Memory B cell (primary cell): ENCODE measurements around the gene IQCF2.
"Not testable (repeated sequence)": the region's sequence is repeated elsewhere in the genome, so short reads cannot be mapped to it uniquely, and the experiment has no call there.

Experiments
- ATAC-seq: fragments of 150-1000 bp; cut with Tn5 transposase; 2 replicates; pipeline ENCODE4 v1.10.0; 2021; ENCODE audit warnings: low read depth, mild to moderate bottlenecking, moderate library complexity
- DNase-seq, 2 donors: peaks; one replicate each; pipeline ENCODE4 v3.0.0; 2022; ENCODE audit warnings: low spot score in 2 of 2
- H3K27ac Mint-ChIP-seq: one replicate; pipeline ENCODE4 v1.8.0; 2022; ENCODE audit warnings: mild to moderate bottlenecking, moderate library complexity, mixed read lengths
- H3K27me3 Mint-ChIP-seq: one replicate; pipeline ENCODE4 v1.8.0; 2022; ENCODE audit warnings: mixed read lengths
- H3K36me3 Mint-ChIP-seq: one replicate; pipeline ENCODE4 v1.8.0; 2022; ENCODE audit warnings: mild to moderate bottlenecking, mixed read lengths
- H3K4me1 Mint-ChIP-seq: one replicate; pipeline ENCODE4 v1.8.0; 2022; ENCODE audit warnings: mixed read lengths
- H3K4me3 Mint-ChIP-seq: one replicate; pipeline ENCODE4 v1.8.0; 2022; ENCODE audit warnings: mild to moderate bottlenecking, moderate library complexity, mixed read lengths
- H3K9me3 Mint-ChIP-seq: one replicate; pipeline ENCODE4 v1.8.0; 2022; ENCODE audit warnings: mixed read lengths

The IQCF2 gene

GRCh38 chr3:51894939-51895338, 33.5 kb downstream of the IQCF2 start:
- ATAC-seq (no peak), DNase-seq (no peak)
- Mint-ChIP-seq H3K4me1 (no peaks in the 10 kb centered on the region), H3K27me3 (peaks cover 27% of the 10 kb centered on the region), H3K36me3 (no peaks in the 10 kb centered on the region), H3K4me3 (no peak overlapping the region), H3K9me3 (no peaks in the 10 kb centered on the region), H3K27ac (no peak overlapping the region)

GRCh38 chr3:51896607-51897305, 35.3 kb downstream of the IQCF2 start:
- Mint-ChIP-seq H3K4me3 (no peak overlapping the region), H3K9me3 (no peaks in the 10 kb centered on the region), H3K27ac (no peak overlapping the region), H3K36me3 (no peaks in the 10 kb centered on the region), H3K4me1 (no peaks in the 10 kb centered on the region), H3K27me3 (peaks cover 31% of the 10 kb centered on the region)
- ATAC-seq (no peak), DNase-seq (no peak)

- ATAC-seq = no peak
- peaks cover 28% of the 10 kb centered on the region for H3K27me3 Mint-ChIP-seq
- no peak overlapping the region for H3K4me3 Mint-ChIP-seq
- H3K27ac Mint-ChIP-seq = no peak overlapping the region
- H3K9me3 Mint-ChIP-seq = no peaks in the 10 kb centered on the region
- peaks cover under 1% of the 10 kb centered on the region for H3K4me1 Mint-ChIP-seq
- no peak for DNase-seq
- no peaks in the 10 kb centered on the region for H3K36me3 Mint-ChIP-seq
These were observed 36.0 kb downstream of the IQCF2 start for GRCh38 chr3:51897391-51897790.

GRCh38 chr3:51900043-51900442, 38.6 kb downstream of the IQCF2 start:
- peaks cover 31% of the 10 kb centered on the region for H3K27me3 Mint-ChIP-seq
- not testable (repeated sequence) for H3K9me3 Mint-ChIP-seq, DNase-seq, H3K27ac Mint-ChIP-seq, H3K4me1 Mint-ChIP-seq, H3K4me3 Mint-ChIP-seq, H3K36me3 Mint-ChIP-seq, ATAC-seq

GRCh38 chr3:51902361-51902760, 40.9 kb downstream of the IQCF2 start:
- Mint-ChIP-seq H3K36me3 (peaks cover 13% of the 10 kb centered on the region), H3K27me3 (peaks cover 28% of the 10 kb centered on the region)
- not testable (repeated sequence) for H3K4me3 Mint-ChIP-seq, H3K4me1 Mint-ChIP-seq, H3K9me3 Mint-ChIP-seq, ATAC-seq, H3K27ac Mint-ChIP-seq, DNase-seq

- ATAC-seq = no peak
- peaks cover 3% of the 10 kb centered on the region for H3K4me1 Mint-ChIP-seq
- peaks cover 16% of the 10 kb centered on the region for H3K36me3 Mint-ChIP-seq
- no peak overlapping the region for H3K27ac Mint-ChIP-seq
- H3K9me3 Mint-ChIP-seq = peaks cover 13% of the 10 kb centered on the region
- no peak overlapping the region for H3K4me3 Mint-ChIP-seq
- no peak for DNase-seq
- H3K27me3 Mint-ChIP-seq = peaks cover 36% of the 10 kb centered on the region
These were observed 42.8 kb downstream of the IQCF2 start for GRCh38 chr3:51904034-51904823.

GRCh38 chr3:51908026-51908425, 46.6 kb downstream of the IQCF2 start:
- H3K27me3 Mint-ChIP-seq = peaks cover 24% of the 10 kb centered on the region
- H3K4me3 Mint-ChIP-seq = no peak overlapping the region
- no peaks in the 10 kb centered on the region for H3K4me1 Mint-ChIP-seq
- no peak for ATAC-seq
- H3K36me3 Mint-ChIP-seq = peaks cover 17% of the 10 kb centered on the region
- H3K9me3 Mint-ChIP-seq = peaks cover 14% of the 10 kb centered on the region
- no peak overlapping the region for H3K27ac Mint-ChIP-seq
- no peak for DNase-seq
